ENCODE measurements around the gene ATG16L1.

DNA sequence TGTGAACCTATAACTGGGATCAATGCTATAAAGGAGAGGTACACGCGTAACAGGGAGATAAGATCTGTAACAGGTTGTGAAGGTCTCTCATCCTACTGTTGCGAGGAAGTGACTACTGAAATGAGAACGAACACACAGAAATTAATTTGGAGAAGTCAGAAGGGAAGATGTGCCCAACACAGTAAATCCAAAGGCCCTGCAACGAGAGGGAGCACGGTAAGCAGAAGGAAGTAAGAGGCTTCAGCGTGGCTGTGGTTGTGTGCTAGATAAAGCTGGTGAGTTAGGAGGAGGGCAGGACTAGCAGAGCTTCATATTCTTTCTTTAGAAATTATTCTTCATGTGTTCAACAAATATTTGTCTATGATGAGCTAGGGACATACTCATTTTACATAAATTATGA, 2.5 kb upstream of the ATG16L1 start:
- TF ChIP-seq CTCF (IDR thresholded peaks at IDR 0.05; ENCODE audit: low read length) (no peak), EZH2 (IDR thresholded peaks at IDR 0.05; ENCODE audit: borderline replicate concordance, low read length) (no peak)

Data from OCI-LY1 (cell line).